GM21737 (cell line): ENCODE results near the gene KCNQ2.
"Not testable (repeated sequence)": the region's sequence is repeated elsewhere in the genome, so short reads cannot be mapped to it uniquely, and the experiment has no call there.

Experiments
- ATAC-seq: cut with Tn5 transposase; IDR thresholded peaks from one replicate; pipeline ENCODE4 v1.9.1; 2021; ENCODE audit warnings: mild to moderate bottlenecking, moderate library complexity; ENCODE audit not compliant: unreplicated experiment

The KCNQ2 gene

DNA sequence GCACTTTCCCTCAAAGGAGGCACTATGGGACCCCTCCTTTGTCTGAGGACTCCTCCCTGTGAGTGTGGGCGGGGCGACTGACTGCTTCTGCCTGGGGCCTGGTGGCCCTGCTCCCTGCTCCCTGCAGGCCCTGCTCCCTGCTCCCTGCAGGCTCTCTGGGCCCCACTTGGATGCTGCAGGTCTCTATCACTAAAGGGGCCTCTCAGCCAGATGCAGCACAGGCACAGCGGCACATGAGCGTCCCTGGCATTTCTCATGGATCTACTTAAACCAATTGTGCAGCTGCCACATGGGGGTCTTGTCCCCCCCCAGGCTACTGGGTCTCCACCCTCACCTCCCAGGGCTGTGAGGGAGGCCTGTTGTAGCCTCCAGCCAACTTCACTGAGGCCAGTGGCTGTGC lies 18.6 kb upstream of the KCNQ2 start:
- ATAC-seq: no peak

DNA sequence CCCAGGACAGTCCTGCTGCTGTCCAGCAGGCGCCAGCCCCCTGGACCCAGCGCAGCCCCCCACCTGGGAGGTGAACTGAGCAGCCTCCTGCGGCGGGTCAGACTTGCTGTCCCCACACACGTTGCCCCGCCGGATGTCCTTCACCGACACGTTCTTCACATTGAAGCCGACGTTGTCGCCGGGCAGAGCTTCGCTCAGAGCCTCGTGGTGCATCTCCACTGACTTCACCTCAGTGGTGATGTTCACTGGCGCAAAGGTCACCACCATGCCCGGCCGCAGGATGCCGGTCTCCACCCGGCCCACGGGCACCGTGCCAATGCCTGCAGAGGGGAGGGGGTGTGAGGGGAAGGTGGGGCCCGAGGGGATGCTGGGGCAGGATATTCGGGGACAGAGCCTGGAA lies 18.0 kb upstream of the KCNQ2 start:
- ATAC-seq: no peak

DNA sequence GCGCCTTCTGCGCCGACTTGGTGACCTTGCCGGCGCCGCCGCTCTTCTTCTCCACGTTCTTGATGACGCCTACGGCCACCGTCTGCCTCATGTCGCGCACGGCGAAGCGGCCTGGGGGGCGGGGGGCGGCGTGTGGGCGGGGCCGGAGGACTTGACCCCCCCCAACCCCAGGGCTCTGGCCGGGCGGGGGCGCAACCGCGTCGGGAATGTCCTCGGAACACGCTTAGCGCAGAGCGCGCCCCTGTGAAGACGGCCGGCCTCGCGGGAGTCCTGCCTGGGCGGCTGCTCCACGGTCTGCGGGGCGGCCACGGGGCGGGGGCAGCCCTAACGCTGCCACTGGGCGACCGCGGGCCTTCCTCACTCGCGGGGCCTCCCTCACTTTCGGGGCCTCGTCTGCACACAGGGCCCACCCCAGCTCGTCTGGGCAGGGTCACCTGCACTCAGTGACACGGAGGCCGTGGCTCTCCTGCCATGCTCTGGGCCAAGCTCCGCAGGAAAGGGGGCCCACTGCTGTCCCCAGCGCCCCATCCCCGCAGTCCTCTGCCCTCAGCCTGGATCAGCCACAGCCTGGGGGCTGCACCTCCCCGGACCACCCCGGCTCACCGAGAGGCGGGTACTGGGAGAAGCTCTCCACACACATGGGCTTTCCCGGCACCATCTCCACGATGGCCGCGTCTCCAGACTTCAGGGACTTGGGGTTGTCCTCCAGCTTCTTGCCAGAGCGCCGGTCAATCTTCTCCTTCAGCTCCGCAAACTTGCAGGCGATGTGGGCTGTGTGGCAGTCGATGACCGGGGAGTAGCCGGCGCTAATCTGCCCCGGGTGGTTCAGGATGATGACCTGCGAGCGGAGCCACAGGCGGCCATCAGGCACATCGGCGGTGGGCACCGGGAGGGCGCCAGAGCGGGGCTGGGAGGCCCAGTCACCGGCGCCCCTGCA lies 16.1 kb upstream of the KCNQ2 start:
- ATAC-seq: no peak

- ATAC-seq: no peak
Measured at GRCh38 chr20:63487781-63488241, 15.4 kb upstream of the KCNQ2 start.

DNA sequence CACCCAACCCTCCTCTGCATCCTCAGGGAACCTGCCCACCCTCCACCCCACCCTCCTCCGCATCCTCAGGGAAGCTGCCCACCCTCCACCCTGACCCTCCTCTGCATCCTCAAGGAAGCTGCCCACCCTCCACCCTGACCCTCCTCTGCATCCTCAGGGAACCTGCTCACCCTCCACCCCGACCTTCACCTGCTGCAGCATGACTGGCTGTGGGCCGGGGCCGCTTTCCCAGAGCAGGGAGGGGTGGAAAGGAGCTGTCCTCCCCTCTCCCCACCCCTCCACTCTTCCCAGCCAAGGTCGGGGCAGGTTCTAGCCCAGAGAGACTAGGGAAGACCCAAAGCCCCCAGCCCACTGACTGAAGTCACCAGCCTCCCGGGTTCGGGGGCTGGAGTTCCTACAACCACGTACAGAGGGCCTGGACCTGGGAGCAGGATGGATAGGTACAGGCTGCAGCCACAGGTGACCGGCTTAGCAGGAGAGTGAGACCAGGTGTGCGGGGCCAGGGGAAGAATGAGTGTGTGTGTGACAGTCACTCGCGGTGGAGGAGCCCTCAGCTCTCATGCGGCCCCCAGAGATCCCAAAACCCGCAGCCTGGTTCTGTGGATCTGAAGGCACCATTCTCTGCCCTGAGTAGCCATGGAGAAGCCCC lies 14.8 kb upstream of the KCNQ2 start:
- no peak for ATAC-seq

- ATAC-seq: no peak
Measured at GRCh38 chr20:63486300-63486855, 13.9 kb upstream of the KCNQ2 start.

DNA sequence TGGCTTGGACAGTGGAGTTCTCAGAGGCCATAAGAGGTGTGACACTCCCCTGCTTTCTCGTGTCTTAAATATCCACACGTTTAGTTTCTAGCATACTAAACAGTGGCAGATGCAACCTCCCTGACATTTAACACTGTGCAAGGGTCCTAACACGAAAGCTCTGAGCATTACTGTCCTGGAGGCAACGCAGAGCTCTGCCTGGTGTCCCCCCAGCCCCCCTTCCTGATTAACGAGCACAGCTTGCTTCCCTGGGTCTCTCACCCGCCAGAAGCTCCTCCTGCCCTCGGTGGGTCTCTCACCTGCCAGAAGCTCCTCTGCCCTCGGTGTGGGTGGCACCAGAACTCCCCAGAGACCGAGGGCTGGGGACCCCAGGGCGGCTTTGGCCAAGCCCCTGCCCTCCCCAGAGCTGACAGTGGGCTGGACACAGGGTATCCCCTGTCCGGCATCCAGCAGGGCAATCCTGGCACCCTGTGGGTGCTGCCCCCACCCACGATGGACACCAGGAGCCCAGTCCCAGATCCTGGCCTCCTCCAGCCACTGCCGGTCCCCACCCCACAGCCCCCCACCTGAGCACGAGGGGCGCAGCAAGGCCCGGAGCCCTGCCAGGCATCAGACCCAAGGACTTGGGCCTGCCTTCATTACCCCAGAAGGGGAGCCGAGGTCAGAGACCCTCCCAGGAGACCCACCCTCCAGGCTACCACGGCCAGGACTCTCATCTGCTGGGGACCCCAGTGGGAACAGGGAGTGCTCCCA lies 12.4 kb upstream of the KCNQ2 start:
- ATAC-seq: no peak

GRCh38 chr20:63484236-63484635 lies 11.8 kb upstream of the KCNQ2 start:
- ATAC-seq: no peak

DNA sequence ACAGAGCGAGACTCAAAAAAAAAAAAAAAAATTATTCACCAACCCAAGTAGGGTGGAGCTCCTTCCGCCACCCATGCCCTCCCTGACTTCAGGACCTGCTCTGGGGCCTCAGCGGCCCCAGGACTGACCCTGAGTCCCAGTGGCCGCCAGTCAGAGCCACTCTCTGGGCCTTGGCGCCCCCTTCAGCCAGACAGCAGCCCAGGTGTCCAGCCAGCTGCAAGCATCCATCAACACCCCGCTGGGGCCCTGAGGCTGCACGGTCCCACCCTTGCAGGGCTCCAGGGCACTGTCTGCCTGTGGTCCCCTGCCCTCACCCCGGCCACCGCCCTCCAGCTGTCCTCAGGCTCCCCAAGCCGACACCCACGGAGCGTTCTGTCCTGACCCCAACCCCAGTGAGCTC lies 11.4 kb upstream of the KCNQ2 start:
- no peak for ATAC-seq

DNA sequence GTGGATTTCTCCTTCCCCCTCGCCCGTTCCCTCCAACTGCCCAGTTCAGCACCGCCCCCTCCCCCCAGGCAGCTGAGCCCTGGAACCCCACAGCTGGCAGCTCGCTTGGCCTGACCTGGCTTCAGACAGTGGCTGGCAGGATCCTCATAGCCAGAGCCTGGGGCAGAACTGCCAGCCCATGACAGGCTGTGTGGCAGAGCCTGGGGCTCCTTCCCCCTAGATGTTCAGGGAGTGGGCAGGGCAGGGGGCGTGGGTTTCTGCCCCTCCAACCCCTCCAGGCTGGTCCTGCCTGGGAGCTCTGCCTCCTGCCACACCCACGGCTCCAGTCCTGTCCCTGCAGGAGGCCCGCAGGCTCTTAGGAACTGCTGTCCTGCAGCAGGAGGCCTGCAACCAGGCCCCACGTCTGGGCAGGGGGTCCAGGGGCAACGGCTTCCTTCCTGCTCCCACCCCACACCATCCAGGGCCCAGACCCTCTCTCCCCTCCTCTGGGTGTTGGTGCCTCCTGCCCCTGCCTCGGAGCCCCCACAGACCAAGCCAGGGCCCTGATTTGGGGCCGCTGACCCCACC lies 9.6 kb upstream of the KCNQ2 start:
- ATAC-seq: no peak

- no peak for ATAC-seq
Measured at GRCh38 chr20:63481503-63481902, 9.0 kb upstream of the KCNQ2 start.

GRCh38 chr20:63479695-63480419 lies 7.4 kb upstream of the KCNQ2 start:
- ATAC-seq: not testable (repeated sequence)

DNA sequence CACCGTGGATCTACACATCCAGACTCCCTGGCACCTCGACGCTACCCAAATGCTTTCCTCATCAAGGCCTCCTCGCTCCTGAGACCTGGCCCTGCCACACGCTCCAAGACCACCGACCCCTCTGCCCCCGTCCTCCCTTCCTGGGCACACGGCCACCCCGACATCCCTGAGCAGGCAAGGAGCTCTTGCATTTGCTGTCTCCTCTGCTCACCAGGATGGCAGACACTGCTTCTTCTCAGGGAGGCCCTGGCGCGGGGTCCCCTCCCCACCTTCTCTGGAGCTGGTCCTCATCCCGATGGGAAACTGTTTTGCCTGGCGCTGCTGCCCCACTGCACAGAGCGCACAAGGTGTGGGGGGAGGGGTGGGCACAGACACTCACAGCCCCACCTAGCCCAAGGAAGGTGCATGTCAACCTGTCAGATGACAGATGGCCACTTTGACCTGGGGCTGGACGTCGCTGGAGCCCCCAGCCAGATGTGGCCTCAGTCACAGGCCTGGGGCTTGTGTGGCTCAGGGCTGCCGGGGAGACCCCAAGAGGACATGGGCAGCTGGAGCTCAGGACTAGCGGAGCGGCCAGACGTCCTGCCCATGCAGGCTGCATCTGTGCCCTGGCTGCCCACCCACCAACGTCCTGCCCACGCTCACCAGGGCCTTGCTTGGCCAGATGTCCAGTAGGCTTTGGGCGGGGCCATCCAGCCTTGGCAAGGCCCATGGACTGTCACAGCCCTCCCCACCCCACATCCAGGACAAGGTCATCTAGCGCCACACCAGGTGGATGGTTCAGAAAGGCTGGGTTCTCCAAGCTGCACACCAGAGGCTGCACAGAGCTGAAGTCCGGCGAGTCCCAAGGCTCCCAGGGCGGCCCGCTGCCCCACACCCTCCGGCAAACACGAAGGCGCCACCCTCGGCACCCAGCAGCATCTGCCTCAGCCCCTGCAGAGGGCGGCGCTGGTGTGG lies 6.2 kb upstream of the KCNQ2 start:
- ATAC-seq: no peak

GRCh38 chr20:63477944-63478343 lies 5.5 kb upstream of the KCNQ2 start:
- no peak for ATAC-seq

DNA sequence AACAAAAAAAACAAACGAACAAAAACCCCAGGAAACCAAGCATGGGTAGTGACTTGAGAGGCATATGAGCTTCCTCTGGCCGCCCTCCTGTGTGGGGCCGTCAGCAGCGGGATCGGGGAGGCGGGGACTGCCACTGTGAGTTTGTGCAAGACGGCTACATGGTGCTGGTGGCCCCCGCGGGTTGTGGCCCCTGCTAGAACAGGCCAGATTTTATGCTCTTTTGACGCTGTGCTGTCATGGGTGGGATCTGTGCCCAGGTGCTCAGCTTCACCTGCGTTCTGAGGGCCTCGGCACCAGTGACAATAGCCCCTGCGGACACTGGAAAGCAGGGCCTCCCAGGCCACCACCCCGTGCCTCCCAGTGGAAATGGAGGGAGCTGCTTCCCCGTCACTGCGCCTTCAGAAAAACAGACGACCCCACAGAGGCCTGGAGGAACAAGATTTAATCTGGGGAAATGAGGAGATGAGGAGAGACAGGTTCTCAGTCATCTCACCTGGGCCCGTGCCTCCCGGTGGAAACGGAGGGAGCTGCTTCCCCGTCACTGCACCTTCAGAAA lies 4.7 kb upstream of the KCNQ2 start:
- no peak for ATAC-seq

DNA sequence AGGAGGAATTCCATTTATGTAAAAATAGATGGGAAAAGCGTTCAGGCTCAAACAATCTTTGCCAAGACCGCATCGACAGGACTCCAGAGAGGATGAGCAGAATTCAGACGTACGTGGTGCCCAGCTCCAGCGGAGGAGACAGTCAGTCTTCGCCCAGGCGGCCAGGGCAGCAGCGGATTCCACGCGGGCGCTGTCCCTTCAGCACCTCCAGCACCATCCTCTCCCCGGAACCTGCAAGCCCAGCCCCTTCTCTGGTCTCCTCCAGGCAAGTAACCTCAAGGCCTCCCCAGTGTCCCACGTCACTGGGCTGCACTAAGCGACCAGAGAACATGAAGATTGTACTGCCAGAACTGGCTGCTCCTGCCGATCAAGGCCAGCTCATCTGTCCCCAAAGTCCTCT lies 2.8 kb upstream of the KCNQ2 start:
- no peak for ATAC-seq

- ATAC-seq: no peak
Measured at GRCh38 chr20:63473555-63474449, 1.3 kb upstream of the KCNQ2 start.
